Measurements from ENCODE around the gene FLACC1.

DNA sequence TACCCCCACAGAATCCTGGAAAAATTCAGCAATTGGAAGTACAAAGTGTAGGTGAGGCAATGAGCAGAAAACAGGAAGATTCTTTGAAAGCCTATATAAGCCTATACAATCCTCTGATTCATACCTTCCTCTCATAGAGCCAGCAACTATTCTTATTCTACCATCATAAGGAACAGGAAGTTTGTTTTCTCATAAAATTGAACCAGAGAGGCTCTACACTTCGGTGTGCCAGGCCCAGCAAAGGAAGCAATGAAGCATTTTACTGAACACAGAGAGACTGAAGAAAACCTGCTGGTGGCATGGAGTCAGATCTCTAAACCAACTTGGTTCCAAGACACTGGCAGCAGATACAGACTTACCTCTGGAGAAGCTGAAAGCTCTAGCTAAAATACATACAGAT is 78.1 kb downstream of the FLACC1 start:
- TF ChIP-seq, protein P1, sequence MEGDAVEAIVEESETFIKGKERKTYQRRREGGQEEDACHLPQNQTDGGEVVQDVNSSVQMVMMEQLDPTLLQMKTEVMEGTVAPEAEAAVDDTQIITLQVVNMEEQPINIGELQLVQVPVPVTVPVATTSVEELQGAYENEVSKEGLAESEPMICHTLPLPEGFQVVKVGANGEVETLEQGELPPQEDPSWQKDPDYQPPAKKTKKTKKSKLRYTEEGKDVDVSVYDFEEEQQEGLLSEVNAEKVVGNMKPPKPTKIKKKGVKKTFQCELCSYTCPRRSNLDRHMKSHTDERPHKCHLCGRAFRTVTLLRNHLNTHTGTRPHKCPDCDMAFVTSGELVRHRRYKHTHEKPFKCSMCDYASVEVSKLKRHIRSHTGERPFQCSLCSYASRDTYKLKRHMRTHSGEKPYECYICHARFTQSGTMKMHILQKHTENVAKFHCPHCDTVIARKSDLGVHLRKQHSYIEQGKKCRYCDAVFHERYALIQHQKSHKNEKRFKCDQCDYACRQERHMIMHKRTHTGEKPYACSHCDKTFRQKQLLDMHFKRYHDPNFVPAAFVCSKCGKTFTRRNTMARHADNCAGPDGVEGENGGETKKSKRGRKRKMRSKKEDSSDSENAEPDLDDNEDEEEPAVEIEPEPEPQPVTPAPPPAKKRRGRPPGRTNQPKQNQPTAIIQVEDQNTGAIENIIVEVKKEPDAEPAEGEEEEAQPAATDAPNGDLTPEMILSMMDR (optimal IDR thresholded peaks at IDR 0.05 in 1 of 3, IDR thresholded peaks at IDR 0.05 in 1 of 3, conservative IDR thresholded peaks at IDR 0.05 in 1 of 3; ENCODE audit: extremely low read depth in 1 of 3, insufficient read depth in 2 of 3, low read length in 3 of 3), result no peak
- TF ChIP-seq EZH2 (IDR thresholded peaks at IDR 0.05; ENCODE audit: low read length), result no peak

Measured in keratinocyte (primary cell).